ENCODE data around the gene SV2C. TPM values are rescaled to one million over a fixed set of nuclear protein-coding genes. Genes with fewer than 3 reads are reported as not detected.

The SV2C gene
- total and polyA plus RNA-seq, 3 donors from 2014 or later, result 0.24 to 0.87 (median 0.56) TPM

- TF ChIP-seq, protein P1, sequence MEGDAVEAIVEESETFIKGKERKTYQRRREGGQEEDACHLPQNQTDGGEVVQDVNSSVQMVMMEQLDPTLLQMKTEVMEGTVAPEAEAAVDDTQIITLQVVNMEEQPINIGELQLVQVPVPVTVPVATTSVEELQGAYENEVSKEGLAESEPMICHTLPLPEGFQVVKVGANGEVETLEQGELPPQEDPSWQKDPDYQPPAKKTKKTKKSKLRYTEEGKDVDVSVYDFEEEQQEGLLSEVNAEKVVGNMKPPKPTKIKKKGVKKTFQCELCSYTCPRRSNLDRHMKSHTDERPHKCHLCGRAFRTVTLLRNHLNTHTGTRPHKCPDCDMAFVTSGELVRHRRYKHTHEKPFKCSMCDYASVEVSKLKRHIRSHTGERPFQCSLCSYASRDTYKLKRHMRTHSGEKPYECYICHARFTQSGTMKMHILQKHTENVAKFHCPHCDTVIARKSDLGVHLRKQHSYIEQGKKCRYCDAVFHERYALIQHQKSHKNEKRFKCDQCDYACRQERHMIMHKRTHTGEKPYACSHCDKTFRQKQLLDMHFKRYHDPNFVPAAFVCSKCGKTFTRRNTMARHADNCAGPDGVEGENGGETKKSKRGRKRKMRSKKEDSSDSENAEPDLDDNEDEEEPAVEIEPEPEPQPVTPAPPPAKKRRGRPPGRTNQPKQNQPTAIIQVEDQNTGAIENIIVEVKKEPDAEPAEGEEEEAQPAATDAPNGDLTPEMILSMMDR (IDR thresholded peaks at IDR 0.05), result no peak
- no peak for TF ChIP-seq POLR2A (IDR thresholded peaks at IDR 0.05)
- H3K9me3 ChIP-seq, result no peaks in the 10 kb centered on the region
- DNase-seq, result no peak
- no peak overlapping the region for H3K27ac ChIP-seq
- intact Hi-C loops (cut with DNase I; ENCODE audit: low total_unique reads), result no loop called here
- no peak overlapping the region for H3K4me3 ChIP-seq
- 39 to 73% methylated on average over 3 to 7 of the region's 7 CpGs for WGBS, 2 donors
- no peaks in the 10 kb centered on the region for H3K36me3 ChIP-seq (ENCODE audit: low read depth, missing control alignments)
- H3K4me1 ChIP-seq, result no peaks in the 10 kb centered on the region
- no peaks in the 10 kb centered on the region for H3K27me3 ChIP-seq
Measured at GRCh38 chr5:76341651-76342334, 258.6 kb downstream of the SV2C start.

DNA sequence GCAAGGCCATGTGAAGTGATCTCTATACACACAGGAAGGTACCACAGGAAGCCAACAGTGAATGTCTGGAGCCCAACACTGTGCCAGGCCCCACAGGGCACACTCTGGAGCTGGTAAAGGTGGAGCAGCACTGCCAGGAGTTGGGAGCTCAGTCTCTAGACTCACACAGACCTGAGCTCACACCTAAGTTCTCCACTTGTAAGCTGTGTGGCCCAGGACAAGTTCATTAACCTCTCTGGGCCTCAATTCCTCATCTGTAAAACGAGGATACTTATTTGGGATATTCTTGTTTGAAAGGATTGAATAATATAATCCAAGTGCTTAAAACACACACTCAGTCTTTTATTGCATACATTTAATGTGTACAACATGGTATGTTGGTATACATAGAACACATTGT is 259.3 kb downstream of the SV2C start:
- H3K36me3 ChIP-seq (ENCODE audit: low read depth, missing control alignments), result no peaks in the 10 kb centered on the region
- DNase-seq, result no peak
- intact Hi-C loops (cut with DNase I; ENCODE audit: low total_unique reads), result no loop called here
- WGBS, 2 donors, result 84 to 100% methylated on average over 1 of the region's 1 CpG
- TF ChIP-seq POLR2A (IDR thresholded peaks at IDR 0.05), result no peak
- TF ChIP-seq, protein P1 (IDR thresholded peaks at IDR 0.05), result no peak
- no peak overlapping the region for H3K27ac ChIP-seq
- no peaks in the 10 kb centered on the region for H3K27me3 ChIP-seq
- H3K9me3 ChIP-seq, result no peaks in the 10 kb centered on the region
- no peak overlapping the region for H3K4me3 ChIP-seq
- H3K4me1 ChIP-seq, result no peaks in the 10 kb centered on the region

DNA sequence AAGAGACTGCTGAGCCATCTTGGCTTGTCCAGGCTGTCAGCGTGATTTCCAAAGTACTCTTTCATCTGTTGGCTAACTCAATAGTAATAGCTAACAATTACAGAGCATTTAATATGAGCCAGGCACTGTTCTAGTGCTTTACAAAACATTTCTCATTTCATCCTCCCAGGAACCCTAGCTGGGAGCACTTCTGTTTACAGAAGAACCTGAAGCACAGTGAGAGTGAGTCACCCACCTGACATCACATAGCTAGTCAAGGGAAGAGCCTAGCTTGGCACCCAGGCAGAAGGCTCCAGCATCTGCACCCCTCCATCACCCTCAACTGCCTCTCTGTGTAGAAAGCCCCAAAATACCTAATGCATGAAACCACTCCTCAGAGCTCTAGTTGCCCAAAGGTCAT is 262.4 kb downstream of the SV2C start:
- Histone ChIP-seq H3K9me3 (no peaks in the 10 kb centered on the region), H3K27ac (no peak overlapping the region), H3K4me3 (no peak overlapping the region), H3K4me1 (no peaks in the 10 kb centered on the region), H3K27me3 (no peaks in the 10 kb centered on the region), H3K36me3 (ENCODE audit: low read depth, missing control alignments) (no peaks in the 10 kb centered on the region)
- no peak for DNase-seq
- WGBS, 2 donors, result 86 to 100% methylated on average over 1 of the region's 1 CpG
- intact Hi-C loops (cut with DNase I; ENCODE audit: low total_unique reads), result no loop called here
- TF ChIP-seq, protein P1 (IDR thresholded peaks at IDR 0.05), result no peak
- no peak for TF ChIP-seq POLR2A (IDR thresholded peaks at IDR 0.05)

DNA sequence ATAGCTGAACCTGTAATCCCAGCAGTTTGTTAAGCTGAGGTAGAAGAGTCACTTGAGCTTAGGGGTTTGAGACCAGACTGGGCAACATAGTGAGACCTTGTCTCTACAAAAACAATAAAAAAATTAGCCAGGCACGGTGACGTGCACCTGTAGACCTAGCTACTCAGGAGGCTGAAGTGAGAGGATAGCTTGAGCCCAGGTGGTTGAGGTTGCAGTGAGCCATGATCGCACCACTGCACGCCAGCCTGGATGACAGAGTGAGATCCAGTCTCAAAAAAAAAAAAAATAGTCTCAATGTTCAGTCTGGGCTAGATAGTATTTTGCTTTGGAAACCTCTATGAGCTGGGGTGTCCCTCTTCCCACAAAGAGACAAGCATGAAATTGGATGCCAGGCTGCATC is 268.0 kb downstream of the SV2C start:
- Histone ChIP-seq H3K4me1 (no peaks in the 10 kb centered on the region), H3K9me3 (no peaks in the 10 kb centered on the region), H3K4me3 (no peak overlapping the region), H3K27ac (no peak overlapping the region), H3K27me3 (no peaks in the 10 kb centered on the region), H3K36me3 (ENCODE audit: low read depth, missing control alignments) (no peaks in the 10 kb centered on the region)
- TF ChIP-seq POLR2A (IDR thresholded peaks at IDR 0.05), result no peak
- TF ChIP-seq, protein P1 (IDR thresholded peaks at IDR 0.05), result no peak
- intact Hi-C loops (cut with DNase I; ENCODE audit: low total_unique reads), result no loop called here
- DNase-seq, result no peak
- 67 to 70% methylated on average over 4 of the region's 4 CpGs for WGBS, 2 donors

DNA sequence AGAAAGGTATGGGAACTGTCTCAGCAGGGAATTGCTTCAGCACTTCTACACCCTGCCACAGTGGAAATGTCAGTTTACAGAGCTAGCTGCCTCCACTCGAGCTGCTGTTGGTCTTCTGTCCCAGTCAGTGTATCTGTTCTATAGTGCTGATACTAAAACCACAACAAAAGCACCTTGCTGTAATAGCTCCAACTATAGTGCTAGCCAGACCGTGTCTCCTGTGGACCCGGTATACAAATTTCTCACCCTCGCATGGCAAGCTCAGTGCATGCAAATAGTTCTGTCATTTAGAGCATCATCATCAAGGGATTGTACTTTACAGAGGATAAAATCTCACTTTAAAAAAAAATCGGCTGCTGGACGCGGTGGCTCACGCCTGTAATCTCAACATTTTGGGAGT is 268.4 kb downstream of the SV2C start:
- H3K9me3 ChIP-seq, result no peaks in the 10 kb centered on the region
- no peak overlapping the region for H3K4me3 ChIP-seq
- TF ChIP-seq POLR2A (IDR thresholded peaks at IDR 0.05), result no peak
- TF ChIP-seq, protein P1 (IDR thresholded peaks at IDR 0.05), result no peak
- no peak for DNase-seq
- WGBS, 2 donors, result 72 to 90% methylated on average over 7 to 8 of the region's 8 CpGs
- intact Hi-C loops (cut with DNase I; ENCODE audit: low total_unique reads), result no loop called here
- no peak overlapping the region for H3K27ac ChIP-seq
- H3K36me3 ChIP-seq (ENCODE audit: low read depth, missing control alignments), result no peaks in the 10 kb centered on the region
- no peaks in the 10 kb centered on the region for H3K27me3 ChIP-seq
- no peaks in the 10 kb centered on the region for H3K4me1 ChIP-seq

Measured in testis (tissue), 3 donors.